NCI-H146 treated with DMSO at 0.1 percent for 48 hours (cell line): ENCODE results near the gene TXNDC5.

ENCODE experiments used
- DNase-seq: peaks from one replicate; lab custom pipeline; 2025; ENCODE audit not compliant: unreplicated experiment; lab: John Stamatoyannopoulos, UW

TXNDC5 gene

DNA sequence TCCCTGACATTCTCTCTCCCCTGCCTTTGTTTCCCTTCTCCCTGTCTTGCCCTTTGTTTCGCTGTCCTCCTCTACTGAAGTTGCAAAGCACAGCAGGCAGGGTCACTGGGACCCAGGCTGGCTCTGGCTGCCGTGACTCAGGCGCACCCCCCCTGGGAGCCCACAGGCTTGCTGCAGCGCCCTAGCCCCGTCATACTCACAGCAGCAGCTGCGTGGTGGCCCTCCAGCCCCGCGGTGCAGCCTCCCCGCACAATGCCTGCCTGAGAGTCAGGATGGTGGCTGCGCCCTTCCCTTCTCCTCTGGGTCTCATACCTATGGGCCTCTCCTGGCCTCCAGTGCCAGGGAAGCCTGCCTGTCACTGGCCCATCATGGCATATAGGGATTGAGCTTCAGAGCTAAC is 41.7 kb downstream of the TXNDC5 start:
- DNase-seq = no peak

DNA sequence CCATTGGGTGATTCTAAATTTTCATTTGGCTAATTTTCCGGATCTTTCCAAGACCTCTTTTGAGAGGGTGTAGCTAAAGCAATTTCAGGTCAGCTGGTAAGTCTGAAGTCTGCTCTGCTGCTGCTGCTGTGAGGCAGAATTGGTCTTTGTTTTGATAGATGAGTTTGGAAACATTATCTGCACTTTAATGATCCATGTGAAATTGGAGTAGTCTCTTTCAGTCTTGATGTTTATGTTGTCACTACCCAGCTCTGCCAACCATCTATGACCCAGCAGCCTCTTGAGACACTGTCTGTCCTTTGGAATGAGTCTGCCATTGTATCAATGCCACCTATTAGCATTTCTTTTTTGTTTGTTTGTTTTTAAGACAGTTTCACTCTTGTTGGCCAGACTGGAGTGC is 44.1 kb downstream of the TXNDC5 start:
- DNase-seq = no peak

DNA sequence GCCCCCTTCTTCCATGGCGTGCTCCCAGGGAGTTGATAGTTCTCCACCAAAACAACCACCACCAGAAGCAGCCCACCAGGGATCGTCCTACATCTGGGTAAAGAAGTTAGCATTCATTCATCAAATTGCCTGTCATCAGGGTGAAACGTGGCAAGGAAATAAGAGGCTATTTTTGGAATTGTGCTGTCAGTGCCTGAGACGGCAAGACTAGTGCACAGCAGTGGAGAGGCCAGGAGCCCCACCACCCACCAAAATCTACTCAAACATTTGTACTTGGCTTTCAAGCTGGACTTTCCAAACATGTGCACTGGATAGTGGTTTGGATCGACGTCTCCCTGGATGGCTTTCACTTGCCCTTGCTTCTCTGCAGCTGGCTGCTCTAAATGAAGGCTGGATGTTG is 44.8 kb downstream of the TXNDC5 start:
- DNase-seq = no peak

GRCh38 chr6:7859591-7859990 is 51.0 kb downstream of the TXNDC5 start:
- DNase-seq = peak; percentile 34

DNA sequence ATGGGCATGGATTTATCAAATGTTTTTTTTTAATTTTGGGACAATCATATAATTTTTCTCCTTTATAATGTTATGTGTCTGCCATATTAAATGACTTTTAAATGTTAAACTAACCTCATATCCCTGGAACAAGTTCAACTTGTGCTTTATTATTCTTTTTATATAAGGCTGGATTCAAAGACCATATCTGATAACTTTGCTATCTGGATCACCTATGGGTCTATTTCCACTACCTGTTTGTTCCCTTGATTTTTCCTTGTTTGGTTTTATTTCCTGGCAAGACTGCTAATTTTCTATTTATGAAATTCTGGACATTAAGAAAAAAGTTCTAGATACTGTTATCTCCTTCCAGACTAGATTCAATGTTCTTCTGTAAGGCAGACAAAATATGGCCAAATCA is 58.8 kb downstream of the TXNDC5 start:
- no peak for DNase-seq

GRCh38 chr6:7848229-7848628 is 62.4 kb downstream of the TXNDC5 start:
- no peak for DNase-seq

DNA sequence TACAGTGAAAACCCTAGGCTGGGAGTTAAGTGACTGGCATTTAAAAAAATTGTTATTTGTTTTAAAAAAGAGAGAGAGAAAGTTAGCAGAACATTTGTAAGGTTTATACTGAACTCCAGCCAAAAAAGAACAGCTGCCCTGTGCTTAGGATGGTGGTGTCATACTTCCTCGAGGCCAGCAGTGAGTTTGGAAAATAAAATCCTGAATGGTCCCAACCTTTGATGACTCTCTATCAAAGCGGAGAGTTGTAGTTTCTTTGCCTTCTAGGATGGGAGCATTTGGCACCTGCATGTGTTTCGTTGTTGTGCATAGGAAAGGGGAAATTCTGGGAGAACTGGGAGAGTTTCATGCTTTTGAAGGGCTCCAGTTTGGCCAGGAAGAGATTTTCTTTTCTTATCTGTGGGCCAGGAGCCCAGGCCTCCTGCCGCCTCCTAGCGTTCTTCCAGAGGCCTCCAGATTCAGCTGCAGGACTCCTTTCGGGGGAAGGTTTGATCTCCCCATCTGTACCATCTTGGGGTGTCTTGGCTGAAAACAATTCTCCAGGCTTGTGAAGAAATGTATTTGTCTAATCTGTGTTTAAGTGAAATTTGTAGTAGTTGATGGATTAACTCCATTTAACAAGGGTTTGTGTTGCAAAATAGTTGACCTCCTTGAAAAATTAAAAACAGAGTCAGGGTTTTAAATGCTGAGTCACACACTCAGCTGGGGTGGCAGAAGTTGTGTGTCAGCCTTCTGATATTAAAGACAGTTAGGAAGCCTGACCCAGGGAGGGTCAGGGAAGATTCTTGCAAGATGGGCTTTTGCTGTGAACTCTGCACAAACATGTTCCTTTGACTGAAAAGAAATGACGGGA is 63.4 kb downstream of the TXNDC5 start:
- DNase-seq = no peak

GRCh38 chr6:7841781-7842468 is 68.7 kb downstream of the TXNDC5 start:
- no peak for DNase-seq

GRCh38 chr6:7836371-7837026 is 74.1 kb downstream of the TXNDC5 start:
- no peak for DNase-seq

DNA sequence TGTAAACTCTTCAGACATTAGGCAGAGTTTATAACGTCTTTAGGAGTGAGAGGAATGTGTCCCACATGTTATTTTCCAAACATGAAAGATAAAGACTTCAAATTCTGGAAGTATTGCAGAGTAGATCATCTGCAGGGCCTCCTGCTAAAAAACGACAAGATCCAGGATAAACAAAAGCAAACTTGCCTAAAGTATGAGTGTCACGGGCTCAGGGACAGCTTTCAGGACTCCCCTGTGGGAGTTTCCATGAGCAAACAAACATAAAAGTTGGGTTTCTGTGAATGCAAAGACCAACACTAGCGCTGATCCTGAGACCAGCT is 76.9 kb downstream of the TXNDC5 start:
- no peak for DNase-seq

- no peak for DNase-seq
These were observed 77.5 kb downstream of the TXNDC5 start for GRCh38 chr6:7832904-7833750.
